Measurements from ENCODE around the gene ACTR6.

GRCh38 chr12:100268835-100269564 is 68.4 kb downstream of the ACTR6 start:
- TF ChIP-seq ZNF8 (CRISPR knock-in tag; IDR thresholded peaks at IDR 0.05) (no peak), TCF4 (CRISPR knock-in tag; IDR thresholded peaks at IDR 0.05; ENCODE audit: borderline replicate concordance) (no peak), ZNF70 (CRISPR knock-in tag; IDR thresholded peaks at IDR 0.05) (no peak), ZFP30 (CRISPR knock-in tag; IDR thresholded peaks at IDR 0.05) (no peak), PATZ1 (CRISPR knock-in tag; IDR thresholded peaks at IDR 0.05; ENCODE audit: borderline replicate concordance) (no peak), RARB (CRISPR knock-in tag; IDR thresholded peaks at IDR 0.05) (no peak), ARNTL (CRISPR knock-in tag; IDR thresholded peaks at IDR 0.05; ENCODE audit: borderline replicate concordance, low read depth) (no peak), SNAI2 (CRISPR knock-in tag; IDR thresholded peaks at IDR 0.05) (no peak), CREB5 (CRISPR knock-in tag; IDR thresholded peaks at IDR 0.05; ENCODE audit: low read depth) (no peak), OSR1 (CRISPR knock-in tag; IDR thresholded peaks at IDR 0.05) (no peak)
